ENCODE data around the gene KRTAP10-3.

KRTAP10-3 gene

GRCh38 chr21:44540741-44541288, 17.8 kb downstream of the KRTAP10-3 start:
- CTCF ChIA-PET, result interaction anchor here (0.8 kb wide), 1 partner anchor 21 kb away, joined by 3 read pairs; no protein-coding TSS in a partner anchor
- H3K27ac ChIP-seq (ENCODE audit: extremely low read depth, low read depth, low read length), result no peak overlapping the region
- H3K4me1 ChIP-seq (ENCODE audit: control insufficient read depth, insufficient read depth, low read length), result no peaks in the 10 kb centered on the region
- TF ChIP-seq ZNF26 (tag by site-specific recombination; IDR thresholded peaks at IDR 0.05) (no peak), ZNF202 (tag by site-specific recombination; IDR thresholded peaks at IDR 0.05; ENCODE audit: borderline replicate concordance) (no peak), ZNF10 (tag by site-specific recombination; IDR thresholded peaks at IDR 0.05) (no peak), SCRT2 (tag by site-specific recombination; IDR thresholded peaks at IDR 0.05) (no peak), ZNF791 (tag by site-specific recombination; IDR thresholded peaks at IDR 0.05) (no peak)
- TF ChIP-seq, protein P1, sequence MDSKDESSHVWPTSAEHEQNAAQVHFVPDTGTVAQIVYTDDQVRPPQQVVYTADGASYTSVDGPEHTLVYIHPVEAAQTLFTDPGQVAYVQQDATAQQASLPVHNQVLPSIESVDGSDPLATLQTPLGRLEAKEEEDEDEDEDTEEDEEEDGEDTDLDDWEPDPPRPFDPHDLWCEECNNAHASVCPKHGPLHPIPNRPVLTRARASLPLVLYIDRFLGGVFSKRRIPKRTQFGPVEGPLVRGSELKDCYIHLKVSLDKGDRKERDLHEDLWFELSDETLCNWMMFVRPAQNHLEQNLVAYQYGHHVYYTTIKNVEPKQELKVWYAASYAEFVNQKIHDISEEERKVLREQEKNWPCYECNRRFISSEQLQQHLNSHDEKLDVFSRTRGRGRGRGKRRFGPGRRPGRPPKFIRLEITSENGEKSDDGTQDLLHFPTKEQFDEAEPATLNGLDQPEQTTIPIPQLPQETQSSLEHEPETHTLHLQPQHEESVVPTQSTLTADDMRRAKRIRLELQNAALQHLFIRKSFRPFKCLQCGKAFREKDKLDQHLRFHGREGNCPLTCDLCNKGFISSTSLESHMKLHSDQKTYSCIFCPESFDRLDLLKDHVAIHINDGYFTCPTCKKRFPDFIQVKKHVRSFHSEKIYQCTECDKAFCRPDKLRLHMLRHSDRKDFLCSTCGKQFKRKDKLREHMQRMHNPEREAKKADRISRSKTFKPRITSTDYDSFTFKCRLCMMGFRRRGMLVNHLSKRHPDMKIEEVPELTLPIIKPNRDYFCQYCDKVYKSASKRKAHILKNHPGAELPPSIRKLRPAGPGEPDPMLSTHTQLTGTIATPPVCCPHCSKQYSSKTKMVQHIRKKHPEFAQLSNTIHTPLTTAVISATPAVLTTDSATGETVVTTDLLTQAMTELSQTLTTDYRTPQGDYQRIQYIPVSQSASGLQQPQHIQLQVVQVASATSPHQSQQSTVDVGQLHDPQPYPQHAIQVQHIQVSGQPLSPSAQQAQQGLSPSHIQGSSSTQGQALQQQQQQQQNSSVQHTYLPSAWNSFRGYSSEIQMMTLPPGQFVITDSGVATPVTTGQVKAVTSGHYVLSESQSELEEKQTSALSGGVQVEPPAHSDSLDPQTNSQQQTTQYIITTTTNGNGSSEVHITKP (tag by site-specific recombination; IDR thresholded peaks at IDR 0.05), result no peak
- H3K4me3 ChIP-seq (ENCODE audit: low read depth, low read length), result no peak overlapping the region
- H3K36me3 ChIP-seq (ENCODE audit: control insufficient read depth in 2 of 2, insufficient read depth in 1 of 2, low read length in 2 of 2), result no peaks in the 10 kb centered on the region
- no peaks in the 10 kb centered on the region for H3K9me3 ChIP-seq (ENCODE audit: control insufficient read depth, insufficient read depth, low read depth, low read length)
- POLR2A ChIA-PET, result no interaction called here

GRCh38 chr21:44539991-44540666, 18.5 kb downstream of the KRTAP10-3 start, which contains the start of gene KRTAP10-1:
Gene KRTAP10-1, minus strand, starts transcription at chr21:44540195. Its CDS starts 45 bp downstream, at chr21:44540150.
- POLR2A ChIA-PET, result no interaction called here
- Histone ChIP-seq H3K36me3 (ENCODE audit: control insufficient read depth in 2 of 2, insufficient read depth in 1 of 2, low read length in 2 of 2) (no peaks in the 10 kb centered on the region), H3K27ac (ENCODE audit: extremely low read depth, low read depth, low read length) (no peak within 1 kb of the TSS), H3K4me1 (ENCODE audit: control insufficient read depth, insufficient read depth, low read length) (no peaks in the 10 kb centered on the region), H3K9me3 (ENCODE audit: control insufficient read depth, insufficient read depth, low read depth, low read length) (no peaks in the 10 kb centered on the region), H3K4me3 (ENCODE audit: low read depth, low read length) (no peak within 1 kb of the TSS)
- TF ChIP-seq ZNF843 (tag by site-specific recombination; IDR thresholded peaks at IDR 0.05) (no peak), ELK4 (IDR thresholded peaks at IDR 0.05; ENCODE audit: borderline replicate concordance, low read depth, low read length) (no peak)
- CTCF ChIA-PET, result interaction anchor here (0.8 kb wide), 1 partner anchor 20 kb away, joined by 3 read pairs; no protein-coding TSS in a partner anchor

DNA sequence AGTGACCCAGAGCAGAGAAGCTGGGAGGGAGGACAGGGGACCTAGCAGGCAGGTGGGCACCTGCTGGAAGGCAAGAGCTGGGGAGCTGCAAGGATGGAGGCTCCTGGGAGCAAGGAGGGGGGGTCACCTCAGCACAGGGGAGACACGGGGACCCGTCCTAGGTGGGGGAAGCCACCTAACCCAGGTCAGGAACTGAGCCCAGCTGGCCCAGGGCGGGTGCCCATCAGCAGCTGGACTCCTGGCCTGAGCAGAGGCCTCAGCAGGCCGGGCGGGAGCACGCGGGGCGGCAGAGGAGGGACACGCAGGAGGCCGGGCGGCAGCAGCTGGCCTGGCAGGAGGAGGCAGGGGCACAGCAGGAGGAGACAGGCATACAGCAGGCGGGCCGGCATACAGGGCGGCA, 19.5 kb downstream of the KRTAP10-3 start:
- CTCF ChIA-PET, result no interaction called here
- TF ChIP-seq FEZF1 (tag by site-specific recombination; IDR thresholded peaks at IDR 0.05) (no peak), ZNF223 (tag by site-specific recombination; IDR thresholded peaks at IDR 0.05) (no peak), ZNF426 (tag by site-specific recombination; IDR thresholded peaks at IDR 0.05) (no peak), ZNF704 (tag by site-specific recombination; IDR thresholded peaks at IDR 0.05) (no peak), ZNF664 (tag by site-specific recombination; IDR thresholded peaks at IDR 0.05) (no peak), ZNF324 (tag by site-specific recombination; IDR thresholded peaks at IDR 0.05) (no peak), ZNF645 (tag by site-specific recombination; IDR thresholded peaks at IDR 0.05) (no peak), ZNF626 (tag by site-specific recombination; IDR thresholded peaks at IDR 0.05) (no peak), ZNF350 (tag by site-specific recombination; IDR thresholded peaks at IDR 0.05) (no peak), ZNF747 (tag by site-specific recombination; IDR thresholded peaks at IDR 0.05) (no peak)
- TF ChIP-seq, protein P2, sequence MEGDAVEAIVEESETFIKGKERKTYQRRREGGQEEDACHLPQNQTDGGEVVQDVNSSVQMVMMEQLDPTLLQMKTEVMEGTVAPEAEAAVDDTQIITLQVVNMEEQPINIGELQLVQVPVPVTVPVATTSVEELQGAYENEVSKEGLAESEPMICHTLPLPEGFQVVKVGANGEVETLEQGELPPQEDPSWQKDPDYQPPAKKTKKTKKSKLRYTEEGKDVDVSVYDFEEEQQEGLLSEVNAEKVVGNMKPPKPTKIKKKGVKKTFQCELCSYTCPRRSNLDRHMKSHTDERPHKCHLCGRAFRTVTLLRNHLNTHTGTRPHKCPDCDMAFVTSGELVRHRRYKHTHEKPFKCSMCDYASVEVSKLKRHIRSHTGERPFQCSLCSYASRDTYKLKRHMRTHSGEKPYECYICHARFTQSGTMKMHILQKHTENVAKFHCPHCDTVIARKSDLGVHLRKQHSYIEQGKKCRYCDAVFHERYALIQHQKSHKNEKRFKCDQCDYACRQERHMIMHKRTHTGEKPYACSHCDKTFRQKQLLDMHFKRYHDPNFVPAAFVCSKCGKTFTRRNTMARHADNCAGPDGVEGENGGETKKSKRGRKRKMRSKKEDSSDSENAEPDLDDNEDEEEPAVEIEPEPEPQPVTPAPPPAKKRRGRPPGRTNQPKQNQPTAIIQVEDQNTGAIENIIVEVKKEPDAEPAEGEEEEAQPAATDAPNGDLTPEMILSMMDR (tag by site-specific recombination; IDR thresholded peaks at IDR 0.05), result no peak

More for the DNA sequence above, 19.5 kb downstream of the KRTAP10-3 start:
- H3K4me1 ChIP-seq (ENCODE audit: control insufficient read depth, insufficient read depth, low read length), result no peaks in the 10 kb centered on the region
- POLR2A ChIA-PET, result no interaction called here
- H3K4me3 ChIP-seq (ENCODE audit: low read depth, low read length), result no peak overlapping the region
- no peaks in the 10 kb centered on the region for H3K9me3 ChIP-seq (ENCODE audit: control insufficient read depth, insufficient read depth, low read depth, low read length)
- H3K27ac ChIP-seq (ENCODE audit: extremely low read depth, low read depth, low read length), result no peak overlapping the region
- no peaks in the 10 kb centered on the region for H3K36me3 ChIP-seq (ENCODE audit: control insufficient read depth in 2 of 2, insufficient read depth in 1 of 2, low read length in 2 of 2)
